ENCODE data around the gene MVK.

- TF ChIP-seq EZH2phosphoT487 (conservative IDR thresholded peaks at IDR 0.05; ENCODE audit: low read length), result no peak
- TF ChIP-seq CTCF (IDR thresholded peaks at IDR 0.05; ENCODE audit: insufficient read depth, low read length, poor library complexity, severe bottlenecking), result no peak
Measured at GRCh38 chr12:109612003-109612402, 38.4 kb downstream of the MVK start.
